ENCODE results near the gene GALNT16. TPM values are rescaled to one million over a fixed set of nuclear protein-coding genes. Genes with fewer than 3 reads are reported as not detected.
"Not testable (repeated sequence)": the region's sequence is repeated elsewhere in the genome, so short reads cannot be mapped to it uniquely, and the experiment has no call there.

The GALNT16 gene
- total RNA-seq, 1 donor from 2014 or later, result 0.13 TPM

DNA sequence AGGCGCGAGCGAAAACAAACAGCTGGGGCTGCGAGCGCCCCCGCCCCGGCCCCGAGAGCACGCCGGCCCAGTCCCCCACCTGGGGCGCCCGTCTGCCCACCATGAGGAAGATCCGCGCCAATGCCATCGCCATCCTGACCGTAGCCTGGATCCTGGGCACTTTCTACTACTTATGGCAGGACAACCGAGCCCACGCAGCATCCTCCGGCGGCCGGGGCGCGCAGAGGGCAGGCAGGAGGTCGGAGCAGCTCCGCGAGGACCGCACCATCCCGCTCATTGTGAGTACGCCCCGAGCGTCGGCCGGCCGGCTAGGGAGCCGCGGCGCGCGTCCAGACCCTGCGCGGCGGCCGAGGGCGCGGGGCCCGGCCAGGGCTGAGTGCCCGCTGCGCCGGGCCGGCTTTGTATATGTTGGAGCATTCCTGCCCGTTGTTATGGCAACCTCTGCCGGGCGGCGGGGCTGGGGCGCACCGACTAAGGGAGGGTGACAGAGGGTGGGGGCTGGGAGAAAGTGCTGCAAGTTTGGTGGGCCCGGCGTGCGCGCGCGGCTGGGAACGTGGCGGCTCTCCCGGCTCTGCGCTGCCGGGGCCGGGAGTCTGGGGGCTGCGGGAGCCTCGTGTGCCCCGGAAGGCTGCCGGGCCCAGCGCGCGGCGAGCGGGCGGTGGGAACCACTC, 367 bp downstream of the GALNT16 start:
- peak in 1 of 2 donors; percentile 34 for DNase-seq (ENCODE audit: low read depth in 2 of 2)

DNA sequence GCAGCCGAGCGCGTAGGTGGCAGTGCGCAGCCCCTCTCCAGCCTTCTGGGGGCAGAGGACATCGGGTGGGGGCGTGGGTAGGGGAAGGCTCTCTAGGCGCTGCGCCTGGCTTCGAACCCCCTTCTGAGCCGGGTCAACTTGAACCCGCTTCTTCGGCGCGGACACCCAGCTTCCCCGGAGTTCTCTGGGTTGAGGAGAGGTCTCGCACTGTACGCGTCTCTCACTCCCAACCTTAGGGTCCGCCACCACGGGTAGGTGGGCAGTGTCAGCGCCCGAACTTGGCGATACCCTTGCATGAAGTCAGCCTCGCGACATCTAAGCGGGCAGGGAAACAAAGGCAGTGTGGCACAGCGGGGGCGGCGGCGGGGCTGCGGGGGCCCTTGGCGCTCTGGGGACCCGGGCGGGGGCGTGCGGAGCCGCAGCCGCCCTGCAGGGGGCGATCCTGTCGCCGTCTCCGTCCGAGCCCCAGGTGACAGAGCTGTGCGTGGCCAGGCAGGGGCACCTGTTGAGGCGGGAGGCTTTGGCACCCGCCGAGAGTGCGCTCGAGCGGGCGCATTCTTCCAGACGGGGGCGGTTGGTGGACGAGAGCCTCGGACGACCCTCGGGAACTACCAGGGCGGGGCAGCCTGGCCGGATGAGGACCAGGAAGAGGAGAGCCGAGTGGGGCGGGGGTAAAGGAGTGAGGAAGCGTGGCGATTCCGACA, 1.1 kb downstream of the GALNT16 start:
- DNase-seq (ENCODE audit: low read depth in 2 of 2), result peak in 1 of 2 donors; percentile 32

DNA sequence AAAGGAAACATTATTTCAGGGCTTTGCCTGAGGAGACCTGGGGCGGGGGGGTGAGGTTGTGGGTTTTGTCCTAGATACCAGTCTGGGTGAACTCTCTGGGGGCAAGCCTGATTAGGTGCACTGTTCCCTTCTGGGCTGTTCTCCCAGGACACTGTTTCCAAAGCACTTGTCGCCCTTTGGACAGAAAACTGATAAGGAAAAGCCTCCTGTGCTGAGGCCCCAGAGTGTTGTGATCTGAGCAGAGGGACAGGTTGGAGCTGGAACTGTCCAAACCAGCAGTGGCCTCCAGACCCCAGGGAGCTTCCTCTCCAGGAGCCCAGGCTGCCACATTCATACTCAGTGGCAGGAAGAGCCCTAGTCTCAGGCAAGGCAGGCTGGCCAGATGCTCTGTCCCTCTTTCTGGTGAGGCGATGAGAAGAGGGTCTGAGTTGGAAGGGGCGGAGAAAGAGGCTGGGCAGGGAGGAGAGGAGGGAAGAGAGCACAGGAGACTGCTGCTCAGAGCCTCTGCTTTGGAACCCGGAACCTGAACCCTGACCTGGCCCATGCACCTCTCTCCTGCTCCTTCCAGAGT, 1.9 kb downstream of the GALNT16 start:
- no peak for DNase-seq (ENCODE audit: low read depth in 2 of 2)

GRCh38 chr14:69262516-69262915, 2.6 kb downstream of the GALNT16 start:
- no peak for DNase-seq (ENCODE audit: low read depth in 2 of 2)

- DNase-seq (ENCODE audit: low read depth in 2 of 2), result no peak
Measured at GRCh38 chr14:69263364-69263763, 3.4 kb downstream of the GALNT16 start.

- DNase-seq (ENCODE audit: low read depth in 2 of 2), result no peak
Measured at GRCh38 chr14:69263771-69264170, 3.8 kb downstream of the GALNT16 start.

- no peak for DNase-seq (ENCODE audit: low read depth in 2 of 2)
Measured at GRCh38 chr14:69266572-69267345, 6.8 kb downstream of the GALNT16 start.

DNA sequence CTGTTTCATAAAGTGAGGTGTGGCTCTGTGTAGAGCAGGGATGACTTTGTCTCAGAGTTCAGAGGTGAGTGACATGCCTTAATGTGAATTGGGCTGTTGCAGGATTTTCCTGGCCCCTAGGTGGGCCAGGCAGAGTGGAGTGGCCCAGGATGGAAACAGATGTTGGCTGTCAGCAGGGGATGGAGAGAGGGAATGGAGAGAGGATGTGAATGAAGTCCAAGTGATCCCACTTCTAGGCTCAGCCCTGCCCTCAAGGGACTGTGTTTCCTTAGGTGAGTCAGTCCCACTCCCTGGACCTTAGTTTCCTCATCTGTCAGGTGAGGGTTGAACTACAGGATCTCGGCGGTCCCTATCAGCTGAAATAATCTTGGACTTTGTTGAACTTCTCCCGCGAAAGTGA, 7.5 kb downstream of the GALNT16 start:
- DNase-seq (ENCODE audit: low read depth in 2 of 2), result no peak

GRCh38 chr14:69268223-69268622, 8.3 kb downstream of the GALNT16 start:
- DNase-seq (ENCODE audit: low read depth in 2 of 2), result no peak

DNA sequence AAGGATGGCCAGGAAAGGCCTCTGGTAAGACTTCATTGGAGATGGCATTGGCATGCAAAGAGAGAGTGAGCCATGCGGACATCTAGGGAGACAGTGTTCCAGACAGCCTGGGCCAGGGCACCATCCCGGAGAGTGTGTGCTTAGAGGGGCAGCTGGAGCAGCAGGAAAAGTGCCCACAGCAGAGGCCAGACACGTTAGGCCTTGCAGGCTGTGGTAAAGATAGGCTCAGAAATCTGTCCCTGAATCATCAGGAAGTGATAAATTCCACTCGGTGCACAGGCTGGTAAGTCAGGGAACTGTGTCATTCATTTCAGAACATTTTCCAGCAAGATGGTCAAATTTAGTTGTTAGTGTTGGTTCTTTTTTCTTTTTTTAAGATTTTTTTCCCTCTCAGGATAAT, 8.8 kb downstream of the GALNT16 start:
- DNase-seq (ENCODE audit: low read depth in 2 of 2), result peak in 1 of 2 donors; percentile 48

DNA sequence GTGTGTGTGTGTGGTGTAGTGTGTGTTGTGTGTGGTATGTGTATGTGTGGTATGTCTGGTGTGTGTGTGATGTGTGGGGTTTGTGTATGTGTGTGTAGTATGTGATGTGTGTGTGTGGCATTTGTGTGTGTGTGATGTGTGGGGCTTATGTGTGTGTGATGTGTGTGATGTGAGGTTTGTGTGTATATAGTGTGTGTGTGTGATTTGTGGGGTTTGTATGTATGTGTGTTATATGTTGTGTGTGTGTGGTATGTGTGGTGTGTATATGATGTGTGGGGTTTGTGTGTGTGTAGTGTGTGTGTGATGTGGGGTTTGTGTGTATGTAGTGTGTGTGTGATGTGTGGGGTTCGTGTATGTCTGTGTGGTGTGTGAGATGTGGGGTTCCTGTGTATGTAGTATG, 9.4 kb downstream of the GALNT16 start:
- no peak for DNase-seq (ENCODE audit: low read depth in 2 of 2)

DNA sequence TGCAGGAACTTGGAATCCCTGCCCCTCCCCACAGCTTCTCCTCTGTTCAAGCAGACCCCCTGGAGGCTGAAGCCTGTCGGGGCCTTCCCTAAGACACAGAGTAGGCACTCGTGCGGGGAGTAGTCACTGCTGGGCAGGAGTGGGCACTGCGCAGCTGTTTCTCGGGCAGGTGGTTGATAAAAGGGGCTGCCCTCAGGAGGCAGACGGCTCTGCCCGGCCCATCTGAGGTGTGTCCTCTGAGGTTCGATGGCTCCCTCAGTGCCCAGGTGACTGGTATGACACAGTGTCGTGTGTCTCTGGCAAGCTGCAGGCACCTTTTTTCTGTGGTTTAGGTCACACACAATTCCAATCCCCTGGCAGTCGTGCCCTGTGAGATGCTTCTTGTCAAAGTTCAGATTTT, 10.1 kb downstream of the GALNT16 start:
- DNase-seq (ENCODE audit: low read depth in 2 of 2), result no peak

DNA sequence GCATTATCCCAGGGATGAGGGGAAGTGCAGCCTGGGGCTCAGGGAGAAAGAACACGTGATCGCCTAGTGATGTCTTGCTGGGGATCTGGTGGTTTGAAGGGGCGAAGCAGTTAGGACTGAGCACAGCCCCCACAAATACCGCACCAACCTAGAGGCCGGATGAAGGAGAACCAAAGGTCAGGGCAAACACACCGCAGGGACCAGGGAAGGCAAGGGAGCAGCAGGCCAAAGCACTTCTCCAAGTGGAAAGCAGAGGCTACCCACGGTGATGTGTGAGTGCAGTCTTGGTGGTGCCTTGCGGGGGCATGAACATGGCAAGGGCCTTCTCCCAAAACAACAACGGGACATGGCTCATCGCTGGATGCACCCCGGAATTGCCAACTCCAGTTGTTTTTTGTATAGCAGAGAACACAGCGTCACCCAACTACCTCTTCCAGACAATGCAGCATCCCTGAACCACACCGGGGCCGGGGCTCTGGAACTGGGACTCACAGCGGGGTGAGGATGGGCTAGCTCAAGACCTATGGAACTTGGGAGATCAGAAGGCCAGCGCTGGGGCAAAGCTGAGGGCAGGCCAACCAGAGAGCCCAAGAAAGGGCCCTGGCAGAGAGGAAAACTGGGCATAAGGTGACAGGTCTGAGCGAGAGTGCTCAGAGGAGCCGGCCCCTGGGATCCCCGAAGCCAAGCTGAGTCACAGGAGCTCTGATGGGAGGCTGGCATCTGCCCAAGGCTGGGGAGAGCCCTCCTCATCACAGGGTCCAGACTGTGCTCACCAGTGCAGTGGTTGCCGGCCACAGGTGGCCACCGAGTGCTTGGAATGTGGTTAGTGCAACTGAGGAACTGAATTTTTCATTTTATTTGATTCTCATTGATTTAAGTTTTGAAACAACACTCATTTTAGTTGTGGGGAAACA, 11.1 kb downstream of the GALNT16 start:
- DNase-seq (ENCODE audit: low read depth in 2 of 2), result no peak

GRCh38 chr14:69274321-69274720, 14.4 kb downstream of the GALNT16 start:
- DNase-seq (ENCODE audit: low read depth in 2 of 2), result no peak

GRCh38 chr14:69275331-69275730, 15.4 kb downstream of the GALNT16 start:
- DNase-seq (ENCODE audit: low read depth in 2 of 2), result no peak

- not testable (repeated sequence) for DNase-seq (ENCODE audit: low read depth in 2 of 2)
Measured at GRCh38 chr14:69277356-69277755, 17.4 kb downstream of the GALNT16 start.

DNA sequence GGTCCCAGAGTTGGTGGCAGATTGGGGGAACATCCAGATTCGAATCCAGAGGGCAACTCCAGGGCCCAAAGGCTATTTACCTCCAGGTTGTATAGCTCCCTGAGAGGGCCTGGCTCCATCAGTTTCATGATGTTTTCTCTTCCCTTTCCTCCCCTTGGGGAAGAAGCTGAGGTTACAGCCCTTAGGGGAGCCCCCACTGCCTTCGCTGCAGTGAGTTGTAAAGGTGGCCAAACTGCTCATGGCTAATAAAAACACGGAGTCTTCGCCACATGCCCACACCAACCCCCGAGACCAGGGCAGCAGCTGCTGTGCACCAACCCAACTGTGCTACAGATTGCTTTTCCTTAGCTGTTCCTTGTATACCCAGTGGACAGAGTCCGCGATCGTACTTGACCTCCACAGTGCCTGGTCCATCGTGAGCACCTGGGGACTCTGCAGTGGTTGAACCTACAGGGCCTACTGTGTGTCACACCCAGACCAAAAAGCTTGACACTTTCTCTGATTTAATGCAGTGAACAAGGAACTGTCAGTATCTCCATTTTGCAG, 20.9 kb downstream of the GALNT16 start:
- no peak for DNase-seq (ENCODE audit: low read depth in 2 of 2)

DNA sequence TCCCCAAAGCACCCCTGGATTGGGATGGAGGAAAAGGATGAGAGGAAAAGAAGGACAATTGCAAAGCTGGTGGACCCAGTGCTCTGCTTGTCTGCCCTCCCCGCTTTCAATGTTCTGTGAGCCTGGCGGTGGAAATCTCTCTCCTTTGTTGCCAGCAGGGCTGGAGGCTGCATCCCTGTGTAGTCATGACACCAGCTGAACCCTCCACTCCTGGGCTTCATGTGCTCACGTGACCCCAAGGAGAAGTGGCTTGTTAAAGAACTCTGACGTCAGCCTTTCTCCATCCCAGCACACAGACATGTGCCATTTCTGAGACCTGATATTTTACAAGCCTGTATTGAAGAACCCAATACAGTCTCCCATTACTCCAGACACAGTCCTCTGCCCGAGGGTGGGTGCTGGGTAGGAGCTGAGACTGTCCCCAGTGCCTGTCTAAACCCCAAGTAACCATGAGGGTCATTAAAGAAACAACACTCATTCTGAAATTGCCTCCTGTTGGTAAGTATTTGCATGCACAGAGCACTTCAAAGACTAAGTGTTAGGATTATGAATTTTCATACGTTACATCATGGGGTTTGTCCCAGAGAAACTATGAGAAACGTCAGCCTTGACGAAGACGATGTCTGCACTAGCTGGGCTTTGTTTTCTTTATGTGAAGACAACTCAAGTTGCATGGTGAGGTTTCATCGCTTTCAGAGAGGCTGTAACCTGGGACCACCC, 21.7 kb downstream of the GALNT16 start:
- DNase-seq (ENCODE audit: low read depth in 2 of 2), result no peak

- no peak for DNase-seq (ENCODE audit: low read depth in 2 of 2)
Measured at GRCh38 chr14:69282448-69282847, 22.5 kb downstream of the GALNT16 start.

GRCh38 chr14:69284170-69284569, 24.2 kb downstream of the GALNT16 start:
- DNase-seq (ENCODE audit: low read depth in 2 of 2), result no peak
